Measurements from ENCODE around the gene GNG7. TPM values are rescaled to one million over a fixed set of nuclear protein-coding genes. Genes with fewer than 3 reads are reported as not detected.
"Not testable (repeated sequence)": the region's sequence is repeated elsewhere in the genome, so short reads cannot be mapped to it uniquely, and the experiment has no call there.

GNG7 gene
- total RNA-seq, 1 donor from 2014 or later: 7.7 TPM

DNA sequence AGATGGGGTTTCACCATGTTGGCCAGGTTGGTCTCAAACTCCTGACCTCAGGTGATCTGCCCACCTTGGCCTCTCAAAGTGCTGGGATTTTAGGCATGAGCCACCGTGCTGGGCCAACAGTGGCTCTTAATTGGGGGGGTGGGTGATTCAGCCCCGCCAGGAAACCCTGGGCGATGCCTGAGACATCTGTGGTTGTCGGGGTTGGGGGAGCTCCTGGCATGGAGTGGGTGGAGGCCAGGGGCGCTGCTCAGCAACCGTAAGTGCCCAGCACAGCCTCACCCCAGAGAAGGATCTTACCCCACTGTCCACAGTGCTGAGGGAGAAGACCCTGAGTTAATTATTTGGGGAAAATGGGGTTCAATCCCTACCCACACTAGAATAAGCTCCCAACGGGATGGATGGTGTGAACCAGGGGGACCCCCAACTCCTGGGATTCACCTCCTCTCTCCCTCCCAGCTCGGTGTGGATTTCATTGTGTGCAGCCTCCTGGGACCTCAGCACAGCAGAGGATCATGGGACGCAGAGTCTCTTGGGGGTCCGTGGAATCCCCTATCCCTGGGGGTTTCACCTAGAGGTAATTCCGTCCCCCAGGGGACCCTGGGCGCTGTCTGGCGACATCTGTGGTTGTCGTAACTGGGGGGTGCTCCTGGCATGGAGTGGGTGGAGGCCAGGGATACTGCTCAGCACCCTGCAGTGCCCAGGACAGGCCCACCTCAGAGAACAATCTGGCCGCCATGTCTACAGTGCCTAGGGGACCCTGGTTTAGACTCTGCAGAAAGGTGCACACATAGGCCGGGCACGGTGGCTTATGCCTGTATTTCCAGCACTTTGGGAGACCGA is 157.7 kb downstream of the GNG7 start:
- no peak for DNase-seq (ENCODE audit: low spot score)
- Mint-ChIP-seq H3K4me1 (ENCODE audit: unreplicated experiment) (peaks cover 16% of the 10 kb centered on the region), H3K9me3 (ENCODE audit: unreplicated experiment) (no peaks in the 10 kb centered on the region), H3K27ac (ENCODE audit: unreplicated experiment) (no peak overlapping the region), H3K27me3 (ENCODE audit: unreplicated experiment) (peaks cover 10% of the 10 kb centered on the region), H3K4me3 (ENCODE audit: unreplicated experiment) (no peak overlapping the region), H3K36me3 (ENCODE audit: low read depth, unreplicated experiment) (no peaks in the 10 kb centered on the region)
- TF ChIP-seq, protein P1, sequence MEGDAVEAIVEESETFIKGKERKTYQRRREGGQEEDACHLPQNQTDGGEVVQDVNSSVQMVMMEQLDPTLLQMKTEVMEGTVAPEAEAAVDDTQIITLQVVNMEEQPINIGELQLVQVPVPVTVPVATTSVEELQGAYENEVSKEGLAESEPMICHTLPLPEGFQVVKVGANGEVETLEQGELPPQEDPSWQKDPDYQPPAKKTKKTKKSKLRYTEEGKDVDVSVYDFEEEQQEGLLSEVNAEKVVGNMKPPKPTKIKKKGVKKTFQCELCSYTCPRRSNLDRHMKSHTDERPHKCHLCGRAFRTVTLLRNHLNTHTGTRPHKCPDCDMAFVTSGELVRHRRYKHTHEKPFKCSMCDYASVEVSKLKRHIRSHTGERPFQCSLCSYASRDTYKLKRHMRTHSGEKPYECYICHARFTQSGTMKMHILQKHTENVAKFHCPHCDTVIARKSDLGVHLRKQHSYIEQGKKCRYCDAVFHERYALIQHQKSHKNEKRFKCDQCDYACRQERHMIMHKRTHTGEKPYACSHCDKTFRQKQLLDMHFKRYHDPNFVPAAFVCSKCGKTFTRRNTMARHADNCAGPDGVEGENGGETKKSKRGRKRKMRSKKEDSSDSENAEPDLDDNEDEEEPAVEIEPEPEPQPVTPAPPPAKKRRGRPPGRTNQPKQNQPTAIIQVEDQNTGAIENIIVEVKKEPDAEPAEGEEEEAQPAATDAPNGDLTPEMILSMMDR (IDR thresholded peaks at IDR 0.05; ENCODE audit: unreplicated experiment): no peak

DNA sequence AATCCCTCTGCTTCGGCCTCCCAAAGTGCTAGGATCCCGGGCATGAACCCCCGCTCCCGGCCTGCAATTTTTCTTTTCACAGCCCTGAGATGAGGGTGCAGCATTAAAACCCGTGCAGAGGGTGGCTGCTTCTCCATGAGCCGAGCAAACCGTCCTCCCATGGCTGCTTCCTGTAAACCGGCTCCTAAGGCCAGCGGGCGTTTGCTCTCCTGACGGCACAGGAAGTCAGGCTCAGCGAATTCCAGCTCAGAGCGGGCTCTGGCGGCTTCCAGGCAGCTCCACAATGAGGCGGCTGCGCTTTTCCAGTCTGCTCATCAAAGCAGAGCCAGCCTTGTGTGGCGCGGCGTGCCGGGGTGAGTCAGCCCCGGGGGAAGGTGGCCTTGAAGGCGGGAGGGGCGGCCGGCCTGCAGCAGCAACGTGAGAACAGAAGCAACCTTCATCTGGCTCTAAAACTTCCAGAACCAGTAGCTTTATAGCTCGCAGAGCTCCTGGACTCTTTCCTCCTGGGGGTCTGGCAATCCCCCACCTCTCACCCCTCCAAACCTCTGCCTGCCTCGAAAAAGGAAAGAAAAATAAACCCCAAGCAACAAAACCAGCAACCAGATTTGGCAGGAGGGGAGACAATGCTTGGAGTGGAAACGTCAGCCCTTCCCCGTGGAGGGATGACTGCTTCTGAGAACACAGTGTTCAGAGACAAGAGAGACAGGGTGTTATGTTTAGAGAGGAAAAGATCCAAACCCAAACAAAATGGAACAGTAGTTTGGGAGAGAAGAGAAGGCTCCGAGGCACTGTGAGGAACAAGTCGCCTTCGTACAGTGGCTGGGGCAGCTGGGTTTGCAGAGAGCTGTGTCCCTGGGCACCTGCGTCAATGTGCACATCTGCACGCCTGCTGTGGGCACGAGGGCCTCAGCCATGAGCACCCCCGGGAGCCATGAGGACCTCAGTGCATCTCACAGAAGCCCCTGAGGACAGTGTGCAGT is 158.7 kb downstream of the GNG7 start:
- Mint-ChIP-seq H3K9me3 (ENCODE audit: unreplicated experiment) (no peaks in the 10 kb centered on the region), H3K27me3 (ENCODE audit: unreplicated experiment) (peaks cover 8% of the 10 kb centered on the region), H3K36me3 (ENCODE audit: low read depth, unreplicated experiment) (no peaks in the 10 kb centered on the region), H3K27ac (ENCODE audit: unreplicated experiment) (peak overlapping the region; percentile 85), H3K4me3 (ENCODE audit: unreplicated experiment) (peak overlapping the region; percentile 7), H3K4me1 (ENCODE audit: unreplicated experiment) (peaks cover 15% of the 10 kb centered on the region)
- TF ChIP-seq, protein P1 (IDR thresholded peaks at IDR 0.05; ENCODE audit: unreplicated experiment): no peak
- DNase-seq (ENCODE audit: low spot score): peak; percentile 84

DNA sequence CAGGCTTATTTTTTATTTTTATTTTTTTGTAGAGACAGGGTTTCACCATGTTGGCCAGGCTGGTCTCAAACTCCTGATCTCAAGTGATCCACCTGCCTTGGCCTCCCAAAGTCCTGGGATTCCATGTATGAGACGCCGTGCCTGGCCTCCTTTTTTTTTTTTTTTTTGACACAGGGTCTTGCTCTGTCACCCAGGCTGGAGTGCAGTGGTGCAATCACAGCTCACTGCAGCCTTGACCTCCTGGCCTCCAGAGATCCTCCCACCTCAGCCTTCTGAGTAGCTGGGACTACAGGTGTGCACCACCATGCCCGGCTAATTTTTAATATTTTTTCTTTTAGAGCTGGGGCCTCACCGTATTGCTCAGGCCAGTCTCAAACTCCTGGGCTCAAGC is 159.4 kb downstream of the GNG7 start:
- DNase-seq (ENCODE audit: low spot score); H3K9me3 Mint-ChIP-seq (ENCODE audit: unreplicated experiment); H3K36me3 Mint-ChIP-seq (ENCODE audit: low read depth, unreplicated experiment); H3K27me3 Mint-ChIP-seq (ENCODE audit: unreplicated experiment); H3K4me3 Mint-ChIP-seq (ENCODE audit: unreplicated experiment): not testable (repeated sequence)
- Mint-ChIP-seq H3K4me1 (ENCODE audit: unreplicated experiment) (peaks cover 15% of the 10 kb centered on the region), H3K27ac (ENCODE audit: unreplicated experiment) (peak overlapping the region; percentile 85)

DNA sequence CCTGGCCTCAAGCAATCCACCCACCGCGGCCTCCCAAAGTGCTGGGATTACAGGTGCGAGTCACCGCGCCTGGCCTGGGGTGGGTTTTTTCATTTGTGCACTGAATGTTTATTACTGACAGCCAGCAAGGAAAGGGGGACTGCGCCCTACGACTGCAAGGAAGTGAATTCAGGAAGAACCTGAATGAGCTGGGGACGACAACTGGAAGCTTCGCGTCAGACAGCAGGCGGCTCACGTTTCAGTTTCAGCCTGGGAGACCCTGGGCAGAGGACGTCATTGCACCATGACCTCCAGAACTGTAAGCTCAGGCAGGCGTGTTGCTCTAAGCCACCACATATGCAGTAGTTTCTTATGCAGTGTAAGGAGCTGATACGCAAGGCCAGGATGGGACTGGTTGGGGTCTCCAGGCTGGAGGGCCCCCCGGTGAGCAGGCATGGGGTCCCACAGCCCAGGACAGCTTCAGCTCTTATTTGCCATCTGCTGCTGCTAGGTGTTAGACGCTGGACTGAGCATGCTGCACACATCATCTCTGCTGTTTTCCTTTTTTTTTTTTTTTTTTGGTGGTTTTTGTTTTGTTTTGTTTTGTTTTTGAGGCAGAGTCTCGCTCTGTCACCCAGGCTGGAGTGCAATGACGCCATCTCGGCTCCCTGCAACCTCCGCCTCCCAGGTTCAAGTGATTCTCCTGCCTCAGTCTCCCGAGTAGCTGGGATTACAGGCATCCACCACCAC is 160.0 kb downstream of the GNG7 start:
- Mint-ChIP-seq H3K9me3 (ENCODE audit: unreplicated experiment) (no peaks in the 10 kb centered on the region), H3K27me3 (ENCODE audit: unreplicated experiment) (peaks cover 11% of the 10 kb centered on the region), H3K27ac (ENCODE audit: unreplicated experiment) (peak overlapping the region; percentile 57), H3K4me1 (ENCODE audit: unreplicated experiment) (peaks cover 15% of the 10 kb centered on the region), H3K36me3 (ENCODE audit: low read depth, unreplicated experiment) (no peaks in the 10 kb centered on the region), H3K4me3 (ENCODE audit: unreplicated experiment) (peak overlapping the region; percentile 65)
- TF ChIP-seq, protein P1 (IDR thresholded peaks at IDR 0.05; ENCODE audit: unreplicated experiment): no peak
- no peak for DNase-seq (ENCODE audit: low spot score)

Measured in endothelial cell (in vitro differentiated cells).